SK-N-DZ (cell line): ENCODE data around the gene PAH.

Experiments used
- DNase-seq: peaks from one replicate; pipeline ENCODE4 v3.0.0-alpha.2; 2015; ENCODE audit warnings: low spot score

The PAH gene

GRCh38 chr12:102950950-102951619 lies 34.0 kb upstream of the PAH start:
- DNase-seq = no peak

DNA sequence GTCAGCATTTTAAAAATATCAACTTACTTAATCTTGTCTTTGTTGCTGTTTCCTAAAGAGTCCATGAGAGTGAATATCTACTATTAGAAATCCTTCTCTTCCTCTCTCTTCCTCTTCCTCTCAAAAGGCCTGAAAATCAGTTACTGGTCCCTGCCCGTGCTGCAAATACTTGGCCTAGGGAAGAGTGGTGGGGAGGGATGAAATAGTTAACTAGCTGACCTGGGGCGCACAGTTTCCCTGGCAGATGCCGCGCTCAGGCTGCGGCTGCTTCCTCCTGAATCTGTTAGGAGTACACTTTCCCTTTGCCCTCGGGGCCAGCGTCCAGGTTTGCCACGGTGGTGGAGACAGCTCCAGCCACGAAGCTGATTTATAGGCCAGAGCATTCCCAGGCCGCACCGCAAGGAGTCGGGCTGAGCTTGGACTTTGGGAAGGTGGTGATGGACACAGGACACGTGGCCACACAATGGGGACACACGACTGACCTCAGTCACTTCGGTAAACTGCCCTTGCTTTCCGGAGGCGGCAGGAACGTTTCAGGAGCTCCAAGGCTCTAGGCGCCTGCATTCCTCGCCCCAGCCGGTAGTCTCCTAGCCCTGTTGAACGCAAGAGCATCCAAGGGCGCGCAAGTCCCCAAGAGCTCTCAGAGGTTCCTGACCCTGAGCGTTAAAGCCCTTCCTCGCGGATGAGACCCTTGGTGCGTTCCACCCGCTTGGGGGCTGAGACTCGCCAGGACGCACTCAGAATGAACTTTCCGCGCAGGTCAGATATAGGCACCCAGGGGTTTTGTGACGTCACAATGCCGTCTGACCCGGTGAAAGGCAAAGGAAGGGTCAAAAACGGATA lies 33.3 kb upstream of the PAH start:
- no peak for DNase-seq

DNA sequence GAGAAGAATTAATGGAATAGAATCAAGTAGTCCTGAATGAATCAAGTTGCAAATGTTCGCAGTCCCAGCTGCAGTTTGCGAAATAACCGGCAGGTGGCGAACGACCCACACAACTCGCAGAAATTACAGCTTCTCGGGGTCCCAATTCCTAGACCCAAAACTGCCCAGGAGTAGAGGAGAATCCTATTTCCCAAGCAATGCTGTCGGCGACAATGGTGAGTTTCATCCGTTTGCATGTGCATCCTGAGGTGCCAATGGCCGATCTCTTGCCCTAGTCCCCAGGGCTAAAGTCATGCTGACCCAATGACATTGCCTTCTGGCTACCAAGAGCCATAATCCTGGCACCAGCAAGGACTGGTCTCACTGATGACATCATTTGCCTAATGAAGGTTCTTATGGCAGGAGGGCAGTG lies 31.9 kb upstream of the PAH start:
- DNase-seq = peak; percentile 70

GRCh38 chr12:102946042-102946441 lies 29.0 kb upstream of the PAH start:
- DNase-seq = no peak

DNA sequence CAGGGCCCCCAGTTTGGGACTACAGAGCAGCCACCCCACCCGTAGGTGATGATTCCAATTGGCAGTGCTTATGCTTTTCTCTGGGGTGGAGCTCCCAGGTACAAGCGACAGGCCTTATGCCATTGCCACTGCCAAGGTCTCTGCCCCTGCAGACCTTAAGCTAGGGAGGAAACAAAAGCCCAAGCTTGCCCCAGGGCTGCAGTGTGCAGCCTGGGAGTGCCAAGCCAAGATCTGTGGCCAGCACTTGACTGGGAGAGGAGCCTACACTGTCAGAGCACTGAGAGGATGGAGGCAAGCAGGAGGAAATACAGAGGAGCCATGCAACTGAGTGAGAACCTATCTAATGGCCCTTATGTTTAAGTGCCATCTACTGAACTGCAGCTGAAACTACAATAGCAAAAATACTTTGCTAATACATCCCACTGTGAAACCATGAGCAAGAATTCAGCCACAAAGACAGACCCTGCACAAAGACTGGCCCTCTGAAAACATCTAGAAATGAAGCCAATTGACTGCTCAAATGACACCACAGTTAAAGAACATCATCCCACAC lies 22.7 kb upstream of the PAH start:
- no peak for DNase-seq

- DNase-seq = no peak
These were observed 22.0 kb upstream of the PAH start for GRCh38 chr12:102939059-102939458.

DNA sequence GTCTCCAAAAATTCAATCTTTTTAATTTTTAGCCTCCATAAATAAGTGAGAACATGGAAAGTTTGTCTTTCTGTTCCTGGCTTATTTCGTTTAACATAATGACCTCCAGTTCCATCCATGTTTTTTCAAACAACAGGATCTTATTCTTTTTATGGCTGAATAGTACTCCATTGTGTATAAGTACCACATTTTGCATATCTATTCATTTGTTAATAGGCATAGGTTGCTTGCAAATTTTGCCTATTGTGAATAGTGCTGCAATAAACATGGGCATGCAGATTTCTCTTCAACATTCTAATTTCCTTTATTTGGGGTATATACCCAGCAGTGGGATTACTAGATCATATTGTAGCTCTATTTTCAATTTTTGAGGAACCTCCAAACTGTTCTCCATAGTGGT lies 16.1 kb upstream of the PAH start:
- DNase-seq = no peak

DNA sequence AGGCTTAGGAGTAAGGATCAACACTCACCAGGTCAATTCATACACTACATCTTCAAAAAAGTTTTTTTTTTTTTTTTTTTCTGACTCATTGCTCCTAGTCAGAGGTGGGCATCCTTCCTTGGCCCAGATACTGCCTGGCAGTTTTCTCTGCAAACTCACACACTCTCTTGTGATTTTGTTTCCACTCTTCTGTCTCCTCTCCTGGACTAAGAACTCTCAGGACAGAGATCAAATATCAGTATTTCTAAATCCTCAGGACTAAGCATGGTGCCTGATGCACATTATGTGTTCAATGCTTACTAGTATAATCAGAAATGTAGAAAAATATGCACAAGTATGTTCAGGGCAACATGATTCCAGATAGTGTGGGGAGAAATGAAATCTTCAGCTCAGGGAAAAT lies 10.2 kb upstream of the PAH start:
- no peak for DNase-seq

DNA sequence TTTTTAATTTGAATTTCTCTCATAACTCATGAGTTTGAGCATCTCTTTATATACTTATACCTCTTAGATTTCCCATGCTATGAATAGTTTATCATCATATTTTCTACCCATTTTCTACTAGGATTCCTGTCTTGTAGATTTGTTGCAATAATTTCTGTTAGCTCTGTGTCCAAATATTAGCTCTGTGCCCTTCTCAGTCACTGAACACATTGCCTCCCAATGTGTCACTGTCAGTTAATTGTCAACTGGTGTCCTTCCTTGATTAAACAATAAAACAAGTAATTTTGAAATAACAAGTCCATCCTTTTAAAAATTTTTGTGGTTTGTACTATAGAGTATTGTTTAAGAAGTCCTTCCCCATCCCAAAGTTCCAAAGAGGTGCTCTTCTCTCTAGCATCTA lies 4.2 kb upstream of the PAH start:
- DNase-seq = no peak

- DNase-seq = no peak
These were observed 3.2 kb upstream of the PAH start for GRCh38 chr12:102920271-102920670.

GRCh38 chr12:102918840-102919239 lies 1.8 kb upstream of the PAH start:
- no peak for DNase-seq

GRCh38 chr12:102916252-102917025 lies 605 bp downstream of the PAH start:
- DNase-seq = no peak

DNA sequence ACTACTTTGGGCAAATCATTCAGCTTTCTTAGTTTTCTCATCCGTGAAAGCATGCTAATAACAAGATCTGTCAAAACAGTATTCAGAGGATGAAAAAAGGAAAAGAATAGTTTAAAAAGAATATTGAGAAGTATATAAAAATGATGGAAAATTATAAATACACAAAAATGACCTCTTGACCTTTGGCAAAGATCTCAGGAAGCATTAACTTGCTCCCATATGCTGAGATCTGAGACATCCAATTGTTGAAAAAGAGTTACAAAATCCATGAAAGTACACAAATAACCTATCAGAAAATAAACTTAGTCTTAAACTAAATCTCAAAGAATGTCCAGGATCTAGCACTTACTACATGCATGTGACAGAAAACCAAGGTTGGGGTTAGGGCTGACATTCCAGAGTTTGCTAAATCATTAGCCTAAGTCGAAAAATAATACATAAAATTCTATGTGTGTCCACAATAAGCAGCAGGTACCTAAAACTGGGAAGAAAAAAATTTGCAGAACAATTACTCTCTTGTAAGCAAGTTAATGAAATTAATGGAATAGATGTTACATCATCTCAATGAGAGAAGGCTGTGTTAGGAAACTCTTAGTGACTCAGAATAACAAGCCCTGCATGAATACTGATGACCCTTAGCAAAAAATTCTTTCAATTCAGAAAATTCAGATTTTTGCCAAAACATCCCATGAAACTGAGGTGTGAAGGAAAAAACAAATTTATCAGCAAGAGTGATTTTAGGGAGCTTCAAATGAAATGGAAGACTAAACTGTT lies 3.4 kb downstream of the PAH start:
- DNase-seq = no peak

- no peak for DNase-seq
These were observed 4.8 kb downstream of the PAH start for GRCh38 chr12:102912258-102912657.

- DNase-seq = no peak
These were observed 5.7 kb downstream of the PAH start for GRCh38 chr12:102911320-102911719.

GRCh38 chr12:102910792-102911191 lies 6.3 kb downstream of the PAH start:
- DNase-seq = no peak

- no peak for DNase-seq
These were observed 6.9 kb downstream of the PAH start for GRCh38 chr12:102910137-102910536.

GRCh38 chr12:102907918-102908317 lies 9.1 kb downstream of the PAH start:
- DNase-seq = no peak

DNA sequence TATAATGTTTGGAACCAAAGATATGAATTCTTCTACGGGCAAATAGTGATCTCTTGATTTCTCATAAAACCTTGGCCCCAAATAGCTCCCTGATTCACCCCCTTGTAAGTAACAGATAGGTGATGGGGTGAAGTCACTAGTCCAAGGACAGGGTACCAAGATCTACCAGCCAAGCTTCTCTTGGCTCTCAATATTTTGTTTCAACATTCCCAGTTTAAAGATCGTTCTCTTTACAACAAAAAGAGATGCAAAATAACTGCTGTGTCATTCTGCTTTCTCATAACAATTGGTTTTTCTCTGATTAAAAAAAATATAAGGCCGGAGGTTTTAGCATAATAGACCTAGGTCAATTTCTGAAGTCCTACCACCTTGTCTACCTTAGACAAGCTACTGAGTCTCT lies 11.8 kb downstream of the PAH start:
- no peak for DNase-seq

DNA sequence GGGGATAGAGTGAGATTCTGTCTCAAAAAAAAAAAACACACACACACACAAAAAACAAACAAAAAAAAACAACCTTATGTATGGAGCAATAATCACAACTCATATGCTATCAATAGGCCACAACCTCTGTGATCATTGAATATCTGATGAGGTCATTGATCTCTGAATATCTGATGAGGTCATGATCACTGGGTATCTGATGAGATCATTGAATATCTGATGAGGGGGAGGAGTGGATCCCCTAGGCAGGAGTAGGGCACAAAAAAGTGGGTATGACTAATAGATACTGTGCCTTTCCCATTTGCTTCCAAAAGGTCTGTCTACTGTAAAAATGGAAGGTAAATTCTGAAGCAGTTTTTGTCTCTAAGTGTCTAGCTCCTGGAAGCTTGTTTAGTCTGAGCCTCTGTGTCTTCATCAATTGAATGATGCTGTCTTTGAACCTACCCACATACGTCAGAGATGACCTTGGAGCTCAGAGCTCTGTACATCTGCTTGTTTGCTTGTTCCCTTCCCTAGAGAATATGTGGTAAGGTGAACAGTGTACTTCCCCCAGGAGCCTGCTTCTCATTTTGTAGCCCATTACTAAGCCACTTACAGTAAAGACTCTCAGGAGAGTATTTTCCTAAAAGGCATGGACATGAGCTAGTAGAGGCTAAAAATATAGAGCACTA lies 13.6 kb downstream of the PAH start:
- no peak for DNase-seq

- no peak for DNase-seq
These were observed 15.0 kb downstream of the PAH start for GRCh38 chr12:102902093-102902492.
